HG03558 (cell line): ENCODE results near the gene TOX4.
"Not testable (repeated sequence)": the region's sequence is repeated elsewhere in the genome, so short reads cannot be mapped to it uniquely, and the experiment has no call there.

Experiments used
- ATAC-seq: cut with Tn5 transposase; IDR thresholded peaks from one replicate; pipeline ENCODE4 v1.9.1; 2021; ENCODE audit warnings: moderate number of reproducible peaks; ENCODE audit not compliant: unreplicated experiment; ENCODE audit errors: extremely low read depth

TOX4 gene

DNA sequence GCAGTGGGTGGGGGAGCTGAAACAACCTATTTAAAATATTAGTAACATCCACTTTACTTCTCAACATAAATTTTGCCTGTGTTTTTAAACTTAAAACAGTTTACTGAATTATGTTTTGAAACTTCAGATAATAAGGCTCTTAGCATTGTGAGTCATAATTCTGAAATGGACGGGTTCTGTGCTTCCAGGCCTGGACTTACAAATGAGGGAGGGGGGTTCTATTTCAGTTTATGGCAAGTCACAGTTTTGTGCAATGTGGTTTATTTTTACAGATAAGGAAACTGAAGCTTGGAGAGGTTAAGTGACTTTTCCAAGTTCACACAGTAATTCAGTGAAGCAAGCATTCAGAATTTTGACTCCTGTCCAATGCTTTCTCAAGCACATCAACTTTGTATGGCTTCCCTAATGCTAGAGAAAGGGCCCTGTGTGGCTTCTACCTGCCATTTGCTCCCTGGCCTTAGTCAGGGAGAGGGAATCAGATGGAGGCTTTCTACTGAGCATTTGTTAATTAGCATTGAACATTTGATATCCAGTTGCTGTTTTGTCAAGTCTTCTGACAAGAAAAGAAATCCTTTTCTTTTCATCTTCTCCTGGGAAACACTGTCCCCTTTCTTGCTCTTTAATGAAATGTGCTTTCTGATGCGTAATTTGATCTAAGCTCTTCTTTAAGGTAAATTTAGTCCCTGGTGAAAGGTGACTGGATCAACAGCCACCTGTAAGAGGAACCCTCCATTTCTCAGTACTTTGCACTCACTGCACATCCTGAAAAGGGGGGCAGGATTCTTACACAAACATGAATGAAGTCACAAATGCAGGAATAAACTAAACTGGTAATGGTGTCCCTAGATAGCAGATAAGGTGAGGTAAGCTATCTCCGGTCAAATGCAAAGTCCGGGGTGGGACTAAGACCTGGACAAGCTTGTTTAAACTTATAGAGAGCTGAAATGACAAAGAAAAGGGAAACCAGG is 51.7 kb downstream of the TOX4 start:
- ATAC-seq = no peak

DNA sequence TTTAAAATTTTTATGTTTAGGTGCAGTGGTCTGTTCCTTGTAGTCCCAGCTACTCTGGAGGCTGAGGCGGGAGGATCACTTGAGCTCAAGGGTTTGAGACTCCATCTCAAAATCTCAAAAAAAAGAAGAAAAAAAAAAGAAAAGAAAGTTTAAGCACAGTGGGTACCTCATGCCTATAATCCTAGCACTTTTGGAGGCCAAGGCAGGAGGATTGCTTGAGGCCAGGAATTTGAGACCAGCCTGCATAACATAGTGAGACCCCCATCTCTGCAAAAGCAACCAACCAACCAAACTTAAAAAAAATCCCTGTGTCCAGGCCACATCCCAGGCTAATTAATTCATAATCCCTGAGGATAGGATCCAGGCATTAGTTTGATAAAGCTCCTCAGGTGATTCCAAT is 52.5 kb downstream of the TOX4 start:
- no peak for ATAC-seq

DNA sequence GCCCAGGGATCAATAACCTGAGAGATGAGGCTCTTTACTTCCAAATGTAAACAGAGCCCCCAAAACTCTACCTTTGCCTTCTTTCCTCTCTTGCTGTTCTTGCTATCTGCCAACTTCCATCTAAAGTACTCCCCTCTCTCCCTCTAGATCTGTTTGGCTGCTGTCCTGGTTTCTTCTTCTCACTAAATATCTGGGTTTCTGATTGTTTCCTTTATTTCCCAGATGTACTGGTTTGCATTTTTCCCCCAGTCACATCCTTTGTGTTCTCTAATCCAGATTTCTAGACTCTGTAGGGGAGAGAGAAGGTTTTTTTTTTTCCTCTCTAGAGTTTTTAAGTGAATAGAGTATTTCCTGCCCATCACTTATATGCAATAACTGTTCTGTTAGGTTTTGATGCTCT is 56.3 kb downstream of the TOX4 start:
- ATAC-seq = no peak

DNA sequence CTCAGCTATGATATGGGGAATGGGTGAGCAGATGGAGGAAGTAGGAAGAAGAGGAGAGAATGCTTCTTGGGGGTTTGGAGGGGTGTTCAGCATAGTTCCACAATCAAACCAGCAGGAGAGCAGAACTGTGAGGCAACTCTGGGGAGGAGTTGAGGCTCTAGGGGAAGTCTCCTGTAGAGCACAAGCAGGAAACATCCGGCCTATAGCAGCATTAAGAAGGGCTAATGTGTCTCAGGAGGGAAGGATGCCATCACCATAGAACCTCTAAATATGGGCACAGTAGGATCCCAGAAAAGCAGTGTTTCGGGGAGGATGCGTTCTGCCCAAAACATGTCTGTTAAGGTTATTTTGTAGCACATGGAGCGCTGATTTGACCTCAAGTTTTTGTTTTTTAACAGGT is 57.6 kb downstream of the TOX4 start:
- ATAC-seq = no peak

DNA sequence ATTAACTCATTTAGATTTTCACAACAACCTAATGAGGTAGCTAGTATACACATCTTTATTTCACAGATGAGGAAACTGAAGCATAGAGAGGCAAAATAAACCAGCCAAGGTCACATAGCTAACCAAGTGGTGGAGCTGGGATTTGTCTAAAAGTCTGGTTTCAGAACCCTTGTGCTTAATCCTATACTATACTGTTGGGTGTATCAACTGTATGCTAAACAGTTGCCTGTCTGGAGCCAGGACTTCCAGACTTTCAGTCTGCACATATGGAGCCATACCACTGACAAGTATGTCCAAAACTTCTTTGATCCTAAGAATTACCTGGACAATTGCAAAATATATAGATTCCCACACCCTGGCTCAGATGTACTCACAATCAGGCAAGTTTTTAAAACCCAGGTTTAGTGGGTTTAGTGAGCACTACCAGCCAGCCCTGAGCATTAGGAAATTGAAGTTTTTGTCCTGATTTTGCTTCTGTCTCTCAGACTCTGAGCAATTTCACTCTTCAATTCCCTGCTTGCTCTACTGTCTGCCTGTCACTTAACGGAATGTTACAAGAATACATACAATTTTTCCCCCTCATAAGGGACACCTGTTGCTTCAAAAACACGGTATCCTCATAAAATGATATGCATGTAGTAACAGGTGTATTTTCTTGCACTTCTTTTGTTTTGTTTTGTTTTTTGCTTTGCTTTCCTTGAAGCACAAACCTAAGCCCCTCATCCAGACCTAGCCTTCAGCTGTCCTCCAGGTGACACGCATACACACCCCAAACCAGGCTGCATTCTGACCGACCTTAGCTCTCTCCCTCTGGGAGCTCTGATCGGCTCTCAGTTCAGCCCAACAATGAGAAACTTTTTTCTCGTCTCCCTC is 58.8 kb downstream of the TOX4 start:
- no peak for ATAC-seq

DNA sequence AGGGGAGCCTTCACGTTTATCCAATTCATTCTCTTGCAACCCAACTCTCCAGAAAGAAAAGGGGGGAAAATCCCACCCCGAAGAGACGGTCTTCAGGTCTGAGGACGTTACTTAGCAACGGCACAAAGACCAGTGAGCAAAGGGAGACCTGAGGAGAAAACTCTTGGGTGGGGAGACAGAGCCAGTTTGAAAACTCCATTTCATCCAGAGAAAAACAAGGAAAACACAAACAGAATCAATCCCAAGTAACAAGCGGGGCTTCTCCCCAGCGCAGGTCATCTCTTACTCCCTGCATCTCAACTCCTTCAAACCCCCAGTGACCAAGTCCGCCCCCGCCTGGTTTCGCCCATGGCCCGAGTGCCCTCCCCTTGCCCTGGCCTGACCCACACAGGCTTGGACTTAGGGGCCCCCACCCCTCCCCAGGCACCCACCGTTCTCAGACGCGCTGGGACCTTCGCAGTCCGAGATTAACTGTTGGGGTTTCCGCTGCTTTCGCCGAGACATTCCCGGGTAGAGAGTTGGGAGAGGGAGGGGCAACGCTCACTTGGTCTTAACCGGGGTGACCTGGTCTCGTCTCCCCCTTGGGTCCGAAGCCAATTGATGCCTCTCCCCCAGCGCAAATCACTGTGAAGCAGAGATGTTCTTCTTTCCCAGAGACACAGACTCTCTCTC is 59.6 kb downstream of the TOX4 start:
- no peak for ATAC-seq

DNA sequence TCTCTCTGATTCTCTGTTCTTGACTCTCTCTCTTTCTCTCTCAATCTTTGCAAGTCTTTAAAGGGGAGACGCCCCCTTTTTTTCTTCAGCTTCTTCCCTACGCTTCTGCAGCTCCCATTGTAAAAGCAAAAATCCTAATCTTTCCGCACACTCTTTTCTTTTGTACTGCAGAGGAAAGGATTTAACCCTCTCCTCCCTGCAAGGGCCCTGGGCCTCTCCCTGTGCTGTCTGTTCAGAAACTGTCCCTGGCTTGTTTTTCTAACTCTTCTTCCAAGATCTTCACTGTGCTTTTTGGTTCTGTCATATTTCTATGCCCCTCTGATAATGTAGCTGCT is 60.1 kb downstream of the TOX4 start:
- ATAC-seq = no peak

DNA sequence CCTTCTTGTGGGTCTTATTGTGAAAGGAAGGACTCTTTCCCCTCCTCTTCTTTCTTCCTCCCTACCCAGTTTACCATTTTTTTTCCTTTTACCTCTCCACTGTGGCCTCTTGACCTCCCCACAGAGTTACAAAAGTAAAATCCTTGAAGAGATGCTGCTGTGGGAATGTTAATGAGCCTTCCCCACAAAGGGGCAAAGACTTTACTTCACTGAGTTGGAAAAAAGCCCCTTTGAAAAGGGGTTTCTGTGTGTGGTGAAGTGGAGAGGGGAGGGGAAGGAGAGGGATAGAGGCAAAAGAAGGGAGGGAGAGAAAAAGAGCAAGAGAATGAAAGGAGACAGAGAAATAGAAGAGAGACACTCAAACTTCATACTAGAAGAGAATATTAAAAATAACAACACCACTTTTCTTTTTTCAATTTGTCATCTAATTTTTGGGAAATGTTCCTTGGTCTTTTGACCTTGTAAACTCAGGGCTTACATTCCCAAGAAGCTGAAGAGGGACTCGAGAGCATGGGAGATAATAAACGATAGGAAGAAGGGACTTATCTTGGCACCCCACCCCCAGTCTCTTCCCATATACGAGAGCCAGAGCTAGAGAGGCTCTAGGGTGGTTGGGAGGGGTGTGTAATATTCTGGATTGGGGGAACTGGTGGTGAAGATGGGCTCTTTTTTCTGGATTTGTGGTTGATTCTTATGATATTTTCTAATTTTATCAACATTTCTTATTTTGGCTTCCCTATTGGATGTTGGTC is 62.4 kb downstream of the TOX4 start:
- no peak for ATAC-seq

DNA sequence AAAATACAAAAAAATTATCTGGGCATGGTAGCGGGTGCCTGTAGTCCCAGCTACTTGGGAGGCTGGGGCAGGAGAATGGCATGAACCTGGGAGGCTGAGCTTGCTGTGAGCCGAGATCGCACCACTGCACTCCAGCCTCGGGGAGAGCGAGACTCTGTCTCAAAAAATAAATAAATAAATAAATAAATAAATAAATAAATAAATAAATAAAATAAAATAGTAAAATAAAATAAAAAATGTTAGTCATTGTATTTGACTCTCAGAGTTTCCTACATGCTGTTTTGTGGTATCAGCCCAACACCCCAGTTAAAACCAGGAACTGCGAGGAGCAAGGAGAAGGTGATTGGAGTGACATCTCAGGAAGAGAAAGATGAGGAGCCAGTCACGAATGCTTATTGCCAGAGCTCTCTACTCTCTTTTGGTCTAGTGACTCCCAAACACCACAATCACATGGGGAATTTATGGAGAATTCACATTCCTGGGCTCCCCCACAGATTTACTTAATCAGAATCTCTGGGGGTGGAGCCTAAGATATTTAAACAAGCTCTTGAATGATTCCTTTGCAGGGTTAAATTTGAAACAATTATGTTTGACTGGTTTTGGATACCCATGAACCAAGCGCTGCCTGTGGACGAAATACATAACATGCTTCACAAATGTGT is 64.5 kb downstream of the TOX4 start:
- no peak for ATAC-seq

DNA sequence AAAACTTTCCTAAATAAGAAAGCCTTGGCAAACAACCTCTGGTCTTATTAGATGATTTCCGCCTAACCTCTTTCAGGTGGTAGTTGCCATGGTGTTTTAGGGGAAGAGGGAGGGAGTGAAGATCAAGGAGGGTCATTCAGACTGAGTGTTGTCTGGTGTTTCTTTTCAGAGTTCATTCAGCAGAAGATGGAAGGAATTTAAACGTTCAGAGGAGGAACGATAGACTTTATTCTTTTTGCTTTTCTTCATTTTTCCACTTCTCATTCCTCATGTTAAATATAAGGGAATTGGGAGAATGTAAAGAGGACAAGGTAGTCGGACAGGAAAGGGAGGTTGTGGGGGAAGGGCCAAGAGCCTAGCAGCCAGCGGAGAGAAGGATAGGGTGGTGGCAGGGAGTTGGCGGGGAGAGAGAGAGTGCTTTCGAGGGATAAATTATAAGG is 66.5 kb downstream of the TOX4 start:
- ATAC-seq = no peak

DNA sequence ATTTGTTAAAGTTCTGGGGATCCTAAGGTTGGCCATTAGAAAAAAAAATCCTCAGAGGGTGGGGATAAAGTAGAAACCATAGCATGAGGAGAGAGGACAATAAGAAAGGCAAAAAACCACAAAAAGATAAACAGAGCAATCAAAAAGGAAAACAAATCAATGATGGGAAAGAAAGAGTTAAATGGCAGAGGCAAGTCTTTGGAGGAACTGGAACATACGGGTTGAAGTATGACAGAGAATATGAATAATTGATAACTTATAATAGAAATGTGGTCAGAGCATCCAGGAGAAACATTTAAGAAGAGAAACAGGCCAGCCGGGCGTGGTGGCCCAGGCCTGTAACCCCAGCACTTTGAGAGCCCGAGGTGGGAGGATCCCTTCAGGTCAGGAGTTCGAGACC is 67.0 kb downstream of the TOX4 start:
- ATAC-seq = no peak

DNA sequence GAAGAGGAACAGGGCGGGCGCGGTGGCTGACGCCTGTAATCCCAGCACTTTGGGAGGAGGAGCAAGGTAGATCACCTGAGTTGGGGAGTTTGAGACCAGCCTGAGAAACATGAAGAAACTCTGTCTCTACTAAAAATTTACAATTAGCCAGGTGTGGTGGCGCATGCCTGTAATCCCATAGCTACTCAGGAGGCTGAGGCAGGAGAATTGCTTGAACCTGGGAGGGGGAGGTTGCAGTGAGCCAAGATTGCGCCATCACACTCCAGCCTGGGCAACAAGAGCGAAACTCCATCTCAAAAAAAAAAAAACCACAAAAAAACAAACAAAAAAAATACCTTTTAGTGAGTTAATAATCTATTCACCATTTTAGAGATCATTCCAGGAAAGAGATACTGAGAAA is 67.6 kb downstream of the TOX4 start:
- not testable (repeated sequence) for ATAC-seq
